ENCODE measurements around the gene PTPRN2. TPM values are rescaled to one million over a fixed set of nuclear protein-coding genes. Genes with fewer than 3 reads are reported as not detected.
"Not testable (repeated sequence)": the region's sequence is repeated elsewhere in the genome, so short reads cannot be mapped to it uniquely, and the experiment has no call there.

The PTPRN2 gene
- total and polyA plus RNA-seq, 7 donors = 3.2 to 7.1 (median 5.5) TPM

- 90 to 92% methylated on average over 14 of the region's 14 CpGs for WGBS, 2 donors
- H3K4me1 ChIP-seq = no peaks in the 10 kb centered on the region
- no peak overlapping the region for H3K4me3 ChIP-seq
- no peaks in the 10 kb centered on the region for H3K9me3 ChIP-seq
- H3K27me3 ChIP-seq = peaks cover 0 to 11% (median 7%) of the 10 kb centered on the region in 3 donors
- no peak for DNase-seq
- no peak for TF ChIP-seq POLR2A (IDR thresholded peaks at IDR 0.05)
- no peak for TF ChIP-seq EP300 (IDR thresholded peaks at IDR 0.05)
- TF ChIP-seq POLR2AphosphoS5 (IDR thresholded peaks at IDR 0.05) = no peak
- TF ChIP-seq, protein P1, sequence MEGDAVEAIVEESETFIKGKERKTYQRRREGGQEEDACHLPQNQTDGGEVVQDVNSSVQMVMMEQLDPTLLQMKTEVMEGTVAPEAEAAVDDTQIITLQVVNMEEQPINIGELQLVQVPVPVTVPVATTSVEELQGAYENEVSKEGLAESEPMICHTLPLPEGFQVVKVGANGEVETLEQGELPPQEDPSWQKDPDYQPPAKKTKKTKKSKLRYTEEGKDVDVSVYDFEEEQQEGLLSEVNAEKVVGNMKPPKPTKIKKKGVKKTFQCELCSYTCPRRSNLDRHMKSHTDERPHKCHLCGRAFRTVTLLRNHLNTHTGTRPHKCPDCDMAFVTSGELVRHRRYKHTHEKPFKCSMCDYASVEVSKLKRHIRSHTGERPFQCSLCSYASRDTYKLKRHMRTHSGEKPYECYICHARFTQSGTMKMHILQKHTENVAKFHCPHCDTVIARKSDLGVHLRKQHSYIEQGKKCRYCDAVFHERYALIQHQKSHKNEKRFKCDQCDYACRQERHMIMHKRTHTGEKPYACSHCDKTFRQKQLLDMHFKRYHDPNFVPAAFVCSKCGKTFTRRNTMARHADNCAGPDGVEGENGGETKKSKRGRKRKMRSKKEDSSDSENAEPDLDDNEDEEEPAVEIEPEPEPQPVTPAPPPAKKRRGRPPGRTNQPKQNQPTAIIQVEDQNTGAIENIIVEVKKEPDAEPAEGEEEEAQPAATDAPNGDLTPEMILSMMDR (IDR thresholded peaks at IDR 0.05) = no peak
- no peaks in the 10 kb centered on the region for H3K36me3 ChIP-seq
- no peak overlapping the region for H3K27ac ChIP-seq
- intact Hi-C loops (cut with DNase I) = no loop called here
Observed at GRCh38 chr7:157735826-157736225, 851.8 kb downstream of the PTPRN2 start.

DNA sequence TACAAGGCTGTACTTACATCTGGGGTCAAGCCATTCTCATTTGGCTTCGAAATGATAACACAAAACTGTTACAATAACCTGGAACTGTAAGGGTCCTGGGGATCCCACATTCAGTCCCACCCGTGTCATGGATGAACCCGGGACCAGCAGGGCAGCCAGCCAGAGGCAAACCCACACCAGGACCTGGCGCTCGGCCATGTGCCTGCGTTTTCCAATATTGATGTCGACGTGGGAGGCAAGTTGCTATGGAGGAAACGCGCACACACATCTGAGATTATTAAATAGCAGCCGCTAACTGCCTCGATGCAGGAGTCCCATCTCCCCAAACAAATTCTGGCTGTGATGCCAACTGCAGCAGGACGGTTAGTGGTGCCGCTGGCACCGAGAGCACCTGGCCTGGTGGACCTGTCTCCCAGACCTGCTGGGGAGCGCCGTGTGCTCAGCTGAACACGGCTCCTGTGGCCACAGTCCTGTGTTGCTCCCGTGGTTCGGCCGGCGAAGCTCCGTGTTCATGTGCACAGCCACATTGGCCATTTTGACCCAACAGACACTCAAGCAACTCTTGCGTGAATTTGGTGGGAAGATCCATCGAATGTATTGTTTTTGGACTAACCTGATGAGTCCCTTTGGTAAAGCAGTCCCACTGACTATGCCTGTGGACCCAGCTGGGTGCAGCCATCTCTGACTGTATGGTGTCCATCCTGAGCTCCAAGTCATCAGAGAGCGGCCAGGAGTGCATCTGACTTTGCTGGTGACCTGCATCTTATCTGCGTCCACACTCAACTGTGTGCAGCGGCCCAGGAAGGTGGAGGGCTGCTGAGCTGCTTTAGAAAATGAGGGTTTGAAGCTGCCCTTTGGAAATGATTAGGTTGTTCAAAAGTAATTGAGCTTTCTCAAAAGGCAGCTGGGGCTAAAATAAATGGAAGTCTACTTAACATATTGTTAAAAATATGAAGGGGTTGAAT, 852.7 kb downstream of the PTPRN2 start:
- peaks cover 0 to 11% (median 7%) of the 10 kb centered on the region in 3 donors for H3K27me3 ChIP-seq
- no peak for DNase-seq
- 91 to 94% methylated on average over 28 of the region's 28 CpGs for WGBS, 2 donors

GRCh38 chr7:157733760-157734395, 853.7 kb downstream of the PTPRN2 start:
- H3K4me1 ChIP-seq; intact Hi-C loops (cut with DNase I); H3K4me3 ChIP-seq; H3K27ac ChIP-seq; H3K36me3 ChIP-seq; DNase-seq; H3K9me3 ChIP-seq: not testable (repeated sequence)
- peaks cover 0 to 11% (median 7%) of the 10 kb centered on the region in 3 donors for H3K27me3 ChIP-seq
- WGBS, 2 donors = 87 to 95% methylated on average over 24 to 33 of the region's 33 CpGs

More for the DNA sequence above, 852.7 kb downstream of the PTPRN2 start:
- no peaks in the 10 kb centered on the region for H3K36me3 ChIP-seq
- intact Hi-C loops (cut with DNase I) = no loop called here
- no peaks in the 10 kb centered on the region for H3K4me1 ChIP-seq
- no peak overlapping the region for H3K27ac ChIP-seq
- no peak for TF ChIP-seq POLR2AphosphoS5 (IDR thresholded peaks at IDR 0.05)
- no peak for TF ChIP-seq EP300 (IDR thresholded peaks at IDR 0.05)
- no peak for TF ChIP-seq POLR2A (IDR thresholded peaks at IDR 0.05)
- TF ChIP-seq, protein P1 (IDR thresholded peaks at IDR 0.05) = no peak
- H3K9me3 ChIP-seq = no peaks in the 10 kb centered on the region
- H3K4me3 ChIP-seq = no peak overlapping the region

DNA sequence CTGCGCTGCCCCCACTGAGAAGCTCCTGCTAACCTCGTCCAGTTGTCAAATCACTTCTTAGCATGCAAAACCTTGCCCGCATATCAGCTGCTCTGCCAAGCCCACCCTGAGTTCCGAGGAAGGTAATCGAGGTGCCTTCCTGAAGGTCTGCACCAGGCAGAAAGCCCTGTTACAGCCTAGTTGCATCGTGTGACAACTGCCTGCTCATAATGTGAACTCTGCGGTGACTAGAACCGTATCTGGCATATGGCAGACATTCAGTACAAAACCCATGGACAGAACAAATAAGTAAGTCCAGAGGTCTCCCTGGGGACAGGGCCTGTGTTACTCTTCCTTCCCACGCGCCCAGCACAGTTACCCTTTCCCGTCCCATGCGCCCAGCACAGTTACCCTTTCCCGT, 856.5 kb downstream of the PTPRN2 start:
- no peak overlapping the region for H3K4me3 ChIP-seq
- no peaks in the 10 kb centered on the region for H3K36me3 ChIP-seq
- H3K27ac ChIP-seq = no peak overlapping the region
- TF ChIP-seq POLR2A (IDR thresholded peaks at IDR 0.05) (no peak), EP300 (IDR thresholded peaks at IDR 0.05) (no peak), POLR2AphosphoS5 (IDR thresholded peaks at IDR 0.05) (no peak)
- TF ChIP-seq, protein P1 (IDR thresholded peaks at IDR 0.05) = no peak
- 72 to 73% methylated on average over 13 of the region's 13 CpGs for WGBS, 2 donors
- no peaks in the 10 kb centered on the region for H3K9me3 ChIP-seq
- DNase-seq = no peak
- H3K4me1 ChIP-seq = no peaks in the 10 kb centered on the region
- intact Hi-C loops (cut with DNase I) = no loop called here
- peaks cover 0 to 7% (median 0%) of the 10 kb centered on the region in 3 donors for H3K27me3 ChIP-seq

DNA sequence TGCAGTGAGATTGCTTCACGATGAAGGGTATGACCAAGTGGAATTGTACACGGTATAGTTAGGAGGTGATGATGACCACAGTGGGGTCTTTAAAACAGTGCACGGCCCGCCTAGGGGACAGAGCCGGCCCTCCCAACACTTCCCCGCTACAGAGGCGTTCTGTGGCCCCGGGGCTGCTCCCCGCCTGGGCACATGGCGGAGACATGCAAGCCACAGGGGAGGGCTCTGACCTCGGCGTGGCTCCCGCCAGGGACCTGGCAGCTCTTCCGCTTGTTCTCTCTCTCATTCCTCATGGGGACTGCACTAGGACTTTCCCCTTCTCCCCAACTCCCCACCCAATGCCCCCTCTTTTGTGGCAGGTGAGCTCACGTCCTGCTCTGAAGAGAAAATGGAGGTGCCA, 857.0 kb downstream of the PTPRN2 start:
- DNase-seq = no peak
- 74 to 78% methylated on average over 15 of the region's 15 CpGs for WGBS, 2 donors
- TF ChIP-seq POLR2AphosphoS5 (IDR thresholded peaks at IDR 0.05) = no peak
- no peak for TF ChIP-seq POLR2A (IDR thresholded peaks at IDR 0.05)
- TF ChIP-seq, protein P1 (IDR thresholded peaks at IDR 0.05) = no peak
- TF ChIP-seq EP300 (IDR thresholded peaks at IDR 0.05) = no peak
- no peaks in the 10 kb centered on the region for H3K4me1 ChIP-seq
- H3K4me3 ChIP-seq = no peak overlapping the region
- no peak overlapping the region for H3K27ac ChIP-seq
- intact Hi-C loops (cut with DNase I) = no loop called here
- no peaks in the 10 kb centered on the region for H3K9me3 ChIP-seq
- H3K36me3 ChIP-seq = no peaks in the 10 kb centered on the region
- peaks cover 0 to 7% (median 0%) of the 10 kb centered on the region in 3 donors for H3K27me3 ChIP-seq

Measured in sigmoid colon (tissue), 7 donors.